GM12801 (cell line): Measurements from ENCODE around the gene PIERCE2.

Experiments used
- CTCF ChIP-seq: IDR thresholded peaks from one replicate; pipeline ENCODE4 v1.5.1; 2011; ENCODE audit warnings: control low read depth; ENCODE audit not compliant: insufficient read length; ENCODE audit errors: extremely low read depth

Gene PIERCE2

GRCh38 chr15:55403531-55403930 is 4.8 kb upstream of the PIERCE2 start:
- TF ChIP-seq CTCF, result no peak

- no peak for TF ChIP-seq CTCF
These were observed 740 bp upstream of the PIERCE2 start for GRCh38 chr15:55407498-55408011.

- TF ChIP-seq CTCF, result no peak
These were observed 12.0 kb downstream of the PIERCE2 start for GRCh38 chr15:55420171-55420866.

- TF ChIP-seq CTCF, result no peak
These were observed 13.8 kb downstream of the PIERCE2 start for GRCh38 chr15:55422089-55422488.

GRCh38 chr15:55434989-55435825 is 26.9 kb downstream of the PIERCE2 start:
- TF ChIP-seq CTCF, result no peak

GRCh38 chr15:55457401-55458022 is 49.2 kb downstream of the PIERCE2 start:
- TF ChIP-seq CTCF, result no peak

- TF ChIP-seq CTCF, result no peak
These were observed 53.2 kb downstream of the PIERCE2 start for GRCh38 chr15:55461447-55461846.
